IgD-negative memory B cell (primary cell): Measurements from ENCODE around the gene CDH3. TPM values are rescaled to one million over a fixed set of nuclear protein-coding genes. Genes with fewer than 3 reads are reported as not detected.
A peak's percentile ranks its signal among the peaks of the same experiment; 100 is the strongest.

ENCODE experiments used
- H3K27ac Mint-ChIP-seq, 3 donors: one replicate each; pipeline ENCODE4 v1.8.0; 2020 to 2022; ENCODE audit warnings: mild to moderate bottlenecking in 3 of 3, mixed read lengths in 3 of 3, moderate library complexity in 1 of 3
- H3K27me3 Mint-ChIP-seq: one replicate; pipeline ENCODE4 v1.8.0; 2021; ENCODE audit warnings: mixed read lengths
- H3K36me3 Mint-ChIP-seq: one replicate; pipeline ENCODE4 v1.8.0; 2020; ENCODE audit warnings: mild to moderate bottlenecking, mixed read lengths
- H3K4me1 Mint-ChIP-seq, 3 donors: one replicate each; pipeline ENCODE4 v1.8.0; 2020 to 2022; ENCODE audit warnings: mixed read lengths in 3 of 3, mild to moderate bottlenecking in 1 of 3
- H3K4me3 Mint-ChIP-seq, 4 donors: one replicate each; pipeline ENCODE4 v1.8.0; 2020 to 2022; ENCODE audit warnings: mild to moderate bottlenecking in 4 of 4, mixed read lengths in 4 of 4, moderate library complexity in 3 of 4
- H3K9me3 Mint-ChIP-seq, 3 donors: one replicate each; pipeline ENCODE4 v1.8.0; 2020 to 2021; ENCODE audit warnings: mixed read lengths in 3 of 3, mild to moderate bottlenecking in 1 of 3
- polyA plus RNA-seq: library from polyadenylated mRNA; unstranded; fragments of 300-500 nt; fragmentation: Illumina TruSeq; gene quantifications from one replicate; pipeline ENCODE4 v1.2.3, GENCODE V29; 2021

The CDH3 gene
- polyA plus RNA-seq, 1 donor from 2014 or later, result not detected

- no peak overlapping the region for H3K4me3 Mint-ChIP-seq
- H3K4me1 Mint-ChIP-seq, result peaks cover 0 to 2% (median 0%) of the 10 kb centered on the region in 3 donors
- H3K9me3 Mint-ChIP-seq, result peaks cover 0 to 1% (median 0%) of the 10 kb centered on the region in 3 donors
- no peak overlapping the region for H3K27ac Mint-ChIP-seq
- peaks cover 2% of the 10 kb centered on the region for H3K36me3 Mint-ChIP-seq
- H3K27me3 Mint-ChIP-seq, result peaks cover 35% of the 10 kb centered on the region
Measured at GRCh38 chr16:68642436-68643101, 2.5 kb upstream of the CDH3 start.

GRCh38 chr16:68643227-68643626 lies 1.9 kb upstream of the CDH3 start:
- H3K27ac Mint-ChIP-seq, result no peak overlapping the region
- peaks cover 0 to 2% (median 0%) of the 10 kb centered on the region in 3 donors for H3K4me1 Mint-ChIP-seq
- H3K36me3 Mint-ChIP-seq, result peaks cover 5% of the 10 kb centered on the region
- H3K9me3 Mint-ChIP-seq, result peaks cover 0 to 1% (median 0%) of the 10 kb centered on the region in 3 donors
- H3K27me3 Mint-ChIP-seq, result peaks cover 41% of the 10 kb centered on the region
- peak overlapping the region in 1 of 4 donors; percentile 12 for H3K4me3 Mint-ChIP-seq

DNA sequence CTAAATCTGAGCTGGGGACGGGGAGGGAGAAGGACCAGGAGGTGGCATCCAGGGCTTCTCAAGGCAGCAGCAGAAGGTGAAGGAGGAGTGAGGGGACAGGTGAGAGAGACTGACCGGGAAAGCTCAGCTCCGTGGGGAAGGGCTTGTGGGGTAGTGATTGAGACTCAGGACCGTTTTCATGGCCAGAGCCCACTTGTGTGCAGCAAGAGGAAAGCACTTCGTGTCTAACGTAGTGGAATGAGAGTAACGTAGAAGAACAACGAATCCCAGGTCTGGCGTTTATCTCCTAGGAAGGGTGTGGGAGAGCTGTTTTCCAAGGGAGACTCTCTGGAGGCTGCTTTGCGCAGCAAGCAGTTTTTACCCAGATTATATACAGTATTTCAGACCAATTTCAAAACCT lies 1.3 kb upstream of the CDH3 start:
- Mint-ChIP-seq H3K4me3 (peak overlapping the region in 2 of 4 donors; percentile 20 to 78), H3K9me3 (no peaks in the 10 kb centered on the region), H3K4me1 (peaks cover 0 to 2% (median 0%) of the 10 kb centered on the region in 3 donors), H3K27ac (no peak overlapping the region), H3K27me3 (peaks cover 48% of the 10 kb centered on the region), H3K36me3 (peaks cover 5% of the 10 kb centered on the region)

- H3K27me3 Mint-ChIP-seq, result peaks cover 50% of the 10 kb centered on the region
- peaks cover 5% of the 10 kb centered on the region for H3K36me3 Mint-ChIP-seq
- H3K4me3 Mint-ChIP-seq, result peak overlapping the region; percentile 20 to 93 (median 76)
- H3K4me1 Mint-ChIP-seq, result peaks cover 0 to 2% (median 0%) of the 10 kb centered on the region in 3 donors
- peak overlapping the region in 1 of 3 donors; percentile 67 for H3K27ac Mint-ChIP-seq
- H3K9me3 Mint-ChIP-seq, result no peaks in the 10 kb centered on the region
Measured at GRCh38 chr16:68644296-68644695, 814 bp upstream of the CDH3 start.

DNA sequence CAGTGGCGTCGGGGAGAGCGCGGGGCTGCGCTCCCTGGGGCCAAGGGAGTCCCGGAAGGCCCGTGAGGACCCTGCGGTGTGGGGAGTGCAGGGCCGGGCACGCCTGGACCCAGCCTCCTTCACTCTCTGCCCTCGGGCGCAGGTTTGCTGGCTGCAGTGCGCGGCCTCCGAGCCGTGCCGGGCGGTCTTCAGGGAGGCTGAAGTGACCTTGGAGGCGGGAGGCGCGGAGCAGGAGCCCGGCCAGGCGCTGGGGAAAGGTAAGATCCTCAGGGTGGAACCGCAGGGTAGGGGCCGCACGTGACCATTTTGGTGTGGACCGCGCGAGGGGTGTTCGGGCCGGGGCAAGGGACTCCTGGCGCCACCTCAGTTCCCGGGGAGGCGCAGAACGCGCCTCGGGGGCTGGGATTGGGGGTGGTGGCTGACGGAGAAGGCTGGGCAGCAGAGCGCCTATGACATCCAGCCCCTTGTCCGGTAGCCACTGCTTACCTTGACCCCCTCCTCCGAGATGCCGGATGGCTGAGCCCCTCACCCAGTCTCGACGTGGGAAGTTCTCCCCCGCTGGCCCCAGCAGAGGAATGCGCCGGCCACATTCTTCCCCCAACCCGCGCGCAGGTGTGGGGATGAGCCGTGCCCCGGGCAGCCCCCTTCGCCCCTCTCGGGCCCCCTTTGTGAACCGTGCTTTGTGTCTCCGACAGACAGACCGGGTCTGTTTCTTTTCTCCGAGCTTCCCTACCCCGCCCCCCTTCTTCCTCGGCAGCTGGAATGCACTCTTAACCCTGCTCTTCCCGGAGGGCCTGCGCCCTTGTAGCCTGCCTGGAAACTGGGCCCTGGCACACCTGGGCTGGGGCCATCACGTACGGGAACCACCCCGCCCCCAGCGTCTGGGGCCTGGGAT lies 631 bp downstream of the CDH3 start:
- peak overlapping the region in 3 of 4 donors; percentile 12 to 76 (median 70) for H3K4me3 Mint-ChIP-seq
- H3K9me3 Mint-ChIP-seq, result no peaks in the 10 kb centered on the region
- peaks cover 0 to 2% (median 0%) of the 10 kb centered on the region in 3 donors for H3K4me1 Mint-ChIP-seq
- peak overlapping the region in 1 of 3 donors; percentile 31 for H3K27ac Mint-ChIP-seq
- peaks cover 55% of the 10 kb centered on the region for H3K27me3 Mint-ChIP-seq
- peaks cover 5% of the 10 kb centered on the region for H3K36me3 Mint-ChIP-seq

GRCh38 chr16:68646953-68647659 lies 2.0 kb downstream of the CDH3 start:
- Mint-ChIP-seq H3K9me3 (no peaks in the 10 kb centered on the region), H3K4me1 (peaks cover 0 to 2% (median 0%) of the 10 kb centered on the region in 3 donors), H3K4me3 (no peak overlapping the region), H3K36me3 (peaks cover 5% of the 10 kb centered on the region), H3K27me3 (peaks cover 59% of the 10 kb centered on the region), H3K27ac (no peak overlapping the region)

DNA sequence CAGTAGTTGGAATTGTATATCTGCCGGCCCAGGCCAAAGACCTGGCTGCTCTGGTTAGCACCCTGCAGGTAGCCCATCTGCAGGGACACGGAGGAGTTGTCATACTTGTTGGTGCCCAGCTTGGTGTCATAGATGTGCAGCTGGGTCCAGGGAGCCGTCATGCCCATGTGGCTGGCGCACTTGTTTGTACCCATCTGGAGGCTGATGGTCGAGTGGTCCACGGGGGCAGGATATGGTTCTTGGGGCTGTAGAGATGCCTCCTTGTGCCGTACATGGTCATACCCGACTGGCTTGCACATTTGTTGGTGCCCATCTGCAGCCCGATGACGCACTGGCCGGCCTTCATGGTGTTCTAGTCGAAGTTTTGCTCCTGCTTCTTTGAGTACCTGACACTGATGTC lies 6.0 kb downstream of the CDH3 start:
- H3K27ac Mint-ChIP-seq, result no peak overlapping the region
- peak overlapping the region in 1 of 4 donors; percentile 56 for H3K4me3 Mint-ChIP-seq
- peaks cover 32% of the 10 kb centered on the region for H3K27me3 Mint-ChIP-seq
- peaks cover 2% of the 10 kb centered on the region for H3K36me3 Mint-ChIP-seq
- no peaks in the 10 kb centered on the region for H3K4me1 Mint-ChIP-seq
- H3K9me3 Mint-ChIP-seq, result no peaks in the 10 kb centered on the region

GRCh38 chr16:68652659-68653058 lies 7.5 kb downstream of the CDH3 start:
- Mint-ChIP-seq H3K27ac (no peak overlapping the region), H3K36me3 (peaks cover 4% of the 10 kb centered on the region), H3K27me3 (peaks cover 26% of the 10 kb centered on the region), H3K4me3 (no peak overlapping the region), H3K9me3 (no peaks in the 10 kb centered on the region), H3K4me1 (no peaks in the 10 kb centered on the region)

GRCh38 chr16:68655806-68656205 lies 10.7 kb downstream of the CDH3 start:
- no peak overlapping the region for H3K27ac Mint-ChIP-seq
- peaks cover 11% of the 10 kb centered on the region for H3K27me3 Mint-ChIP-seq
- H3K4me3 Mint-ChIP-seq, result no peak overlapping the region
- H3K4me1 Mint-ChIP-seq, result no peaks in the 10 kb centered on the region
- peaks cover 3% of the 10 kb centered on the region for H3K36me3 Mint-ChIP-seq
- H3K9me3 Mint-ChIP-seq, result no peaks in the 10 kb centered on the region

DNA sequence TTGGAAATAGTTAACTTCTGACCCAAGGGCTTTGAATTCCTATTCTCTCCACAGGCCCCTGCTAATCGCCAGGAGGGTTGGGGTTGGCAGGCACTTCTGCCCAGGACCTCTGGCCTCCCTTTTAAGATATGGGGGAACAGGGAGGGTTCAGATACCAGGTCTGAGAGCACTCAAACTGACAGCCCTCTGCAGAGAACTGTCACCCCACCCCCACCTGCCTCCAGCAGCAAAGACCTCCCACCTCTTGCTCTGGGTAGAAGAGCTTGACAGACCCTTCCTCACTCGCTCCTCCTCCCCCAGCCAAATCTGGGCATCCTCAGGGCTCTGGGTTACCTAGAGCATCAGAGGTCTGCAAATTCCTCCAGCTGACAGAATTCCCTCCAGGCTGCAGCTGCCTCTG lies 11.6 kb downstream of the CDH3 start:
- H3K4me1 Mint-ChIP-seq, result no peaks in the 10 kb centered on the region
- peaks cover 3% of the 10 kb centered on the region for H3K36me3 Mint-ChIP-seq
- H3K9me3 Mint-ChIP-seq, result no peaks in the 10 kb centered on the region
- no peak overlapping the region for H3K4me3 Mint-ChIP-seq
- H3K27ac Mint-ChIP-seq, result no peak overlapping the region
- peaks cover 9% of the 10 kb centered on the region for H3K27me3 Mint-ChIP-seq

DNA sequence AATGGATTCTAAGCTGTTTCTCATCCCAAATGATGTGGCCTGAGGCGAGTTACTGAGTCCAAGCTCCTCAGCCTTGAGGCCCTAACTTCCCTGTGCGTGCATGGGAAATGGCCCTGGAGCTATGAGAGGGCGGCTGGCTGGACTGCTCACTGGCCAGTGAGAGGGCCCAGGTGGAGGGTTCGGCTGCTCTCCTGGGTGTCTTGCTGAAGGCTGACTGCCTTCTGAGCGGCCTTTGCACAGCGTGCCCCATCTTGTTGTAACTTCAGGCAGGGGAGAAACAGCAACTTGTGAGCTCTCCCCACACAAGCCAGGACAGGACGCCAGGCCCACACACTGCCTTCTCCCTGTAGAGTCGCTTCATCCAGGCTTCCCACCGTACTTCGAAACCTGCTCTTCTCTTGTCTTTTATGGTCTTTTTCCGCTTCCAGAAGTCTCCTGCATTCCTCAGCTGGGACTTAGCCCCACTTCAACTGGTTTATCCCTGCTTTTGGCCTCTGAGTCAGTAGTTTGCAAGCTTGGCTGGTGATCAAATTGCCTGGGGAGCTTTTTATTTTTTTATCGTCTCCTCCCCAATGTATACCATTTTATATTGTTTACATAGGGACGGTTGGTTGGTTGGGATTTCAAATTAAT lies 13.3 kb downstream of the CDH3 start:
- Mint-ChIP-seq H3K27me3 (peaks cover 9% of the 10 kb centered on the region), H3K9me3 (no peaks in the 10 kb centered on the region), H3K27ac (peak overlapping the region in 1 of 3 donors; percentile 76), H3K4me1 (no peaks in the 10 kb centered on the region), H3K4me3 (no peak overlapping the region), H3K36me3 (peaks cover 3% of the 10 kb centered on the region)

- H3K36me3 Mint-ChIP-seq, result peaks cover 3% of the 10 kb centered on the region
- H3K27me3 Mint-ChIP-seq, result peaks cover 9% of the 10 kb centered on the region
- H3K27ac Mint-ChIP-seq, result peak overlapping the region in 1 of 3 donors; percentile 76
- no peaks in the 10 kb centered on the region for H3K4me1 Mint-ChIP-seq
- H3K4me3 Mint-ChIP-seq, result no peak overlapping the region
- no peaks in the 10 kb centered on the region for H3K9me3 Mint-ChIP-seq
Measured at GRCh38 chr16:68658974-68659360, 13.9 kb downstream of the CDH3 start.

DNA sequence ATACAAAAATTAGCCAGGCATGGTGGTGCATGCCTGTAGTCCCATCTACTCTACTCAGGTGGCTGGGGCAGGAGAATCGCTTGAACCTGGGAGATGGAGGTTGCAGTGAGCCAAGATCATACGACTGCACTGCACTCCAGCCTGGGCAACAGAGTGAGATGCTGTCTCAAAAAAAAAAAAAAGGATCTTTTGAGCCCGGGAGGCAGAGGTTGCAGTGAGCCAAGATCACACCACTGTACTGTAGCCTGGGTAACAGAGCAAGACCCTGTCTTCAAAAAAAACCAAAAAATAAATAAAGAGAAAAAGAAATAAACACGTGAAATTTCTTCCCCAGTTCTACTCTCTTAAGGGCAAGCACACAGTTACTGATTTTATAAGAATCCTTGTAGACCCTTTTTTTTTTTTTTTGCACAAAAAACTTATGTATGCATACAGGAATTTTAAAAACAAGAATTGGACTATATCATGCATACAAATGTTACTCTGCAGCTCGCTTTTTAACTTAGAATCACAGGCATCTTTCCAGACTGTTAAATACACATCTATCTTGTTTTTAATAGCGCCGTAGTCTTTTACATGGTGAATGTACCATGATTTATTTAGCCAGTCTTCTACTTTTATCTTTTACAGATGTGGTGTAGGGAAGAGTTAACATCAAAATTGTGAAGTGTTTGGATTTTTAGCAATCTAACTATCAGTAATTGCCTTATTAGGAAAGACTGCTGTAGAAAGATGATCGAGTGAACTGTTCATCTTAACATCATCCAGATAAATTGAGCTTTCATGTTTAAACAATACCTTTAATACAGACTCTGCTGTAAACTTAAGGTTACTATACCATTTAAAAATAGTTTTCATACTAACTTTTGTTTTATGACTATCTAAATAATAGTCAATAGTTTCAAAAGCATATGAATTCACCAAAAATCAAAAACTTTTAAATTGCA lies 14.6 kb downstream of the CDH3 start:
- Mint-ChIP-seq H3K4me1 (no peaks in the 10 kb centered on the region), H3K4me3 (no peak overlapping the region), H3K27ac (no peak overlapping the region), H3K36me3 (peaks cover 3% of the 10 kb centered on the region), H3K9me3 (no peaks in the 10 kb centered on the region), H3K27me3 (peaks cover 9% of the 10 kb centered on the region)

DNA sequence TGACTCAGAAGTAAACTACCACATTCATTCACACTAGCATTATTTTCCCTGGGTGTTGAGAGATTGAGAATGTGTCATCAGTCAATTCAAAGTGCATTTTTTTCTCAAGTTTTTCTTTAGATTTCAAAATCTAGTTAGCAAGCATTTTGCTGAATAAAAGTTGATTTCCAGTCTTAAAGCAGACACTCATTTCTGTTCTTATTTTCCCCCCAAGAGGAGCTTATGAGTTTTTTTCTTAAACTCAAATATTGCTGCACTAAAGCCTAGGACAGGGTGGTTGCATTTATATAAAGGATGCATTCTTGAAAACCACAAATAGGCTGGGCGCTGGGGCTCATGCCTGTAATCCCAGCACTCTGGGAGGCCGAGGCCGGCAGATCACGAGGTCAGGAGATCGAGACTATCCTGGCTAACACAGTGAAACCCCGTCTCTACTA lies 15.3 kb downstream of the CDH3 start:
- Mint-ChIP-seq H3K27me3 (peaks cover 9% of the 10 kb centered on the region), H3K9me3 (no peaks in the 10 kb centered on the region), H3K4me1 (no peaks in the 10 kb centered on the region), H3K27ac (no peak overlapping the region), H3K4me3 (no peak overlapping the region), H3K36me3 (peaks cover 3% of the 10 kb centered on the region)
